Activated naive CD8-positive, alpha-beta T cell treated with anti-CD3 and anti-CD28 coated beads, Interleukin-2, amount 10 ng/mL, durations not matched to agents 7 days and 5 days (primary cell): ENCODE measurements around the gene DCST1. TPM values are rescaled to one million over a fixed set of nuclear protein-coding genes. Genes with fewer than 3 reads are reported as not detected.
"Not testable (repeated sequence)": the region's sequence is repeated elsewhere in the genome, so short reads cannot be mapped to it uniquely, and the experiment has no call there.

Experiments
- ATAC-seq: fragments of 150-1000 bp; cut with Tn5 transposase; one replicate; pipeline ENCODE4 v1.10.0; 2021; ENCODE audit warnings: low read depth, moderate library complexity
- POLR2A ChIA-PET: fragments of 350-600 bp; sonication (Branson Sonifier 250); formaldehyde crosslinking; loops from one replicate; lab custom pipeline; 2021; ENCODE audit warnings: antibody characterized with exemption; lab: Charles Lee
- DNase-seq: peaks from one replicate; pipeline ENCODE4 v3.0.0; 2021
- H3K27ac Mint-ChIP-seq: one replicate; pipeline ENCODE4 v1.8.0; 2022; ENCODE audit warnings: mild to moderate bottlenecking, mixed read lengths
- H3K27me3 Mint-ChIP-seq: one replicate; pipeline ENCODE4 v1.8.0; 2022; ENCODE audit warnings: mild to moderate bottlenecking, moderate library complexity, mixed read lengths
- H3K36me3 Mint-ChIP-seq: one replicate; pipeline ENCODE4 v1.8.0; 2021; ENCODE audit warnings: mild to moderate bottlenecking, mixed read lengths
- H3K4me1 Mint-ChIP-seq: one replicate; pipeline ENCODE4 v1.8.0; 2021; ENCODE audit warnings: mixed read lengths
- H3K4me3 Mint-ChIP-seq: one replicate; pipeline ENCODE4 v1.8.0; 2022; ENCODE audit warnings: mild to moderate bottlenecking, moderate library complexity, mixed read lengths
- H3K9me3 Mint-ChIP-seq: one replicate; pipeline ENCODE4 v1.8.0; 2021; ENCODE audit warnings: mixed read lengths
- total RNA-seq, 2 experiments: library from RNA; stranded (reverse); gene quantifications; one replicate each; pipeline ENCODE4 v1.2.3, GENCODE V29; 2021

Gene DCST1
- total RNA-seq = not detected

- peaks cover 1% of the 10 kb centered on the region for H3K4me1 Mint-ChIP-seq
- H3K27me3 Mint-ChIP-seq = peaks cover 10% of the 10 kb centered on the region
- H3K36me3 Mint-ChIP-seq = no peaks in the 10 kb centered on the region
- no peaks in the 10 kb centered on the region for H3K9me3 Mint-ChIP-seq
- POLR2A ChIA-PET = interaction anchor here (0.9 kb wide), 1 partner anchor 41 kb away, joined by 3 read pairs; the partner anchor contains the start of gene LENEP
- DNase-seq (no peak), ATAC-seq (no peak)
- H3K27ac Mint-ChIP-seq = no peak within 1 kb of the TSS
- H3K4me3 Mint-ChIP-seq = no peak within 1 kb of the TSS
Measured at GRCh38 chr1:155033524-155033923, at the start of gene DCST1, which contains the start of gene DCST2. DCST1 (plus strand) TSS chr1:155033824; CDS start chr1:155034037, 213 bp downstream. DCST2 (minus strand) TSS chr1:155033781; CDS start chr1:155033701, 80 bp downstream.

GRCh38 chr1:154986736-154987135 is 46.9 kb upstream of the DCST1 start:
- not testable (repeated sequence) for H3K4me3 Mint-ChIP-seq, ATAC-seq, H3K36me3 Mint-ChIP-seq, H3K9me3 Mint-ChIP-seq, DNase-seq, H3K27me3 Mint-ChIP-seq, H3K27ac Mint-ChIP-seq
- H3K4me1 Mint-ChIP-seq = peaks cover 12% of the 10 kb centered on the region
- POLR2A ChIA-PET = interaction anchor here (0.7 to 1.3 kb wide), 2 partner anchors 15 to 16 kb away, joined by 3 to 4 read pairs; partner anchors contain the start of gene SHC1

- ATAC-seq = no peak
- Mint-ChIP-seq H3K9me3 (no peaks in the 10 kb centered on the region), H3K36me3 (peaks cover 6% of the 10 kb centered on the region), H3K27me3 (no peaks in the 10 kb centered on the region), H3K4me3 (no peak overlapping the region), H3K4me1 (peaks cover 12% of the 10 kb centered on the region), H3K27ac (no peak overlapping the region)
- no peak for DNase-seq
- POLR2A ChIA-PET = interaction anchor here (0.7 to 1.0 kb wide), 2 partner anchors 17 to 74 kb away, joined by 3 read pairs; partner anchors contain the start of gene SHC1
Measured at GRCh38 chr1:154987326-154987725, 46.3 kb upstream of the DCST1 start.

- no peak for DNase-seq
- Mint-ChIP-seq H3K27ac (no peak overlapping the region), H3K27me3 (no peaks in the 10 kb centered on the region), H3K4me1 (peaks cover 12% of the 10 kb centered on the region), H3K4me3 (no peak overlapping the region), H3K36me3 (peaks cover 6% of the 10 kb centered on the region), H3K9me3 (no peaks in the 10 kb centered on the region)
- no peak for ATAC-seq
- POLR2A ChIA-PET = interaction anchor here (1.0 to 1.4 kb wide), 2 partner anchors 15 to 73 kb away, joined by 3 read pairs; no protein-coding TSS in a partner anchor
Measured at GRCh38 chr1:154988058-154988954, 45.3 kb upstream of the DCST1 start.

- Mint-ChIP-seq H3K4me1 (peaks cover 9% of the 10 kb centered on the region), H3K27ac (peak overlapping the region; percentile 47), H3K27me3 (no peaks in the 10 kb centered on the region), H3K9me3 (no peaks in the 10 kb centered on the region), H3K4me3 (no peak overlapping the region), H3K36me3 (peaks cover 6% of the 10 kb centered on the region)
- DNase-seq = no peak
- POLR2A ChIA-PET = interaction anchor here (1.4 kb wide), 1 partner anchor 16 kb away, joined by 3 read pairs; no protein-coding TSS in a partner anchor
- ATAC-seq = no peak
Measured at GRCh38 chr1:154989195-154989860, 44.3 kb upstream of the DCST1 start.

- Mint-ChIP-seq H3K4me3 (no peak overlapping the region), H3K27ac (no peak overlapping the region), H3K27me3 (no peaks in the 10 kb centered on the region), H3K36me3 (peaks cover 6% of the 10 kb centered on the region), H3K4me1 (peaks cover 14% of the 10 kb centered on the region), H3K9me3 (no peaks in the 10 kb centered on the region)
- ATAC-seq (no peak), DNase-seq (no peak)
- POLR2A ChIA-PET = no interaction called here
Measured at GRCh38 chr1:154990276-154990675, 43.3 kb upstream of the DCST1 start.

GRCh38 chr1:154992721-154993571 is 40.7 kb upstream of the DCST1 start:
- POLR2A ChIA-PET = interaction anchor here (0.6 to 5.2 kb wide), 4 partner anchors 10 to 40 kb away, joined by 3 to 36 read pairs (median 3); partner anchors contain the start of gene FLAD1
- peaks cover 25% of the 10 kb centered on the region for H3K4me1 Mint-ChIP-seq
- H3K27me3 Mint-ChIP-seq = no peaks in the 10 kb centered on the region
- H3K4me3 Mint-ChIP-seq = no peak overlapping the region
- no peaks in the 10 kb centered on the region for H3K9me3 Mint-ChIP-seq
- peaks cover 6% of the 10 kb centered on the region for H3K36me3 Mint-ChIP-seq
- H3K27ac Mint-ChIP-seq = peak overlapping the region; percentile 19
- no peak for ATAC-seq
- DNase-seq = no peak

GRCh38 chr1:154993572-154994268 is 39.9 kb upstream of the DCST1 start, which contains the start of gene LENEP:
LENEP (plus strand) TSS chr1:154993586; CDS start chr1:154993608, 22 bp downstream.
- Mint-ChIP-seq H3K27me3 (no peaks in the 10 kb centered on the region), H3K36me3 (peaks cover 4% of the 10 kb centered on the region), H3K27ac (peak within 1 kb of the TSS; percentile 19), H3K9me3 (no peaks in the 10 kb centered on the region), H3K4me3 (no peak within 1 kb of the TSS), H3K4me1 (peaks cover 28% of the 10 kb centered on the region)
- DNase-seq (no peak), ATAC-seq (no peak)
- POLR2A ChIA-PET = interaction anchor here (0.7 to 5.2 kb wide), 10 partner anchors 11 to 40 kb away, joined by 3 to 36 read pairs (median 4); partner anchors contain the start of genes FLAD1 and PYGO2

GRCh38 chr1:154994269-154994587 is 39.4 kb upstream of the DCST1 start:
- H3K4me3 Mint-ChIP-seq = no peak overlapping the region
- no peak for DNase-seq
- peaks cover 28% of the 10 kb centered on the region for H3K4me1 Mint-ChIP-seq
- H3K27ac Mint-ChIP-seq = peak overlapping the region; percentile 12
- H3K9me3 Mint-ChIP-seq = no peaks in the 10 kb centered on the region
- peaks cover 2% of the 10 kb centered on the region for H3K36me3 Mint-ChIP-seq
- no peak for ATAC-seq
- no peaks in the 10 kb centered on the region for H3K27me3 Mint-ChIP-seq
- POLR2A ChIA-PET = interaction anchor here (0.7 to 5.2 kb wide), 9 partner anchors 11 to 40 kb away, joined by 3 to 36 read pairs (median 4); partner anchors contain the start of genes FLAD1 and PYGO2

- Mint-ChIP-seq H3K27me3 (no peaks in the 10 kb centered on the region), H3K4me3 (no peak overlapping the region), H3K9me3 (no peaks in the 10 kb centered on the region), H3K4me1 (peaks cover 29% of the 10 kb centered on the region), H3K27ac (no peak overlapping the region), H3K36me3 (peaks cover 2% of the 10 kb centered on the region)
- no peak for DNase-seq
- no peak for ATAC-seq
- POLR2A ChIA-PET = interaction anchor here (0.7 to 5.2 kb wide), 10 partner anchors 12 to 57 kb away, joined by 3 to 36 read pairs (median 4); partner anchors contain the start of genes ADAM15, FLAD1 and PYGO2
Measured at GRCh38 chr1:154994591-154994990, 39.0 kb upstream of the DCST1 start.

- H3K36me3 Mint-ChIP-seq, DNase-seq, H3K27me3 Mint-ChIP-seq, H3K9me3 Mint-ChIP-seq, H3K27ac Mint-ChIP-seq, ATAC-seq, H3K4me3 Mint-ChIP-seq: not testable (repeated sequence)
- POLR2A ChIA-PET = interaction anchor here (0.7 to 5.2 kb wide), 6 partner anchors 12 to 75 kb away, joined by 3 to 36 read pairs (median 6); partner anchors contain the start of genes ADAM15 and FLAD1
- peaks cover 35% of the 10 kb centered on the region for H3K4me1 Mint-ChIP-seq
Measured at GRCh38 chr1:154995301-154995983, 38.2 kb upstream of the DCST1 start.
